ENCODE data around the gene OR2F2.

GRCh38 chr7:143914938-143915652 lies 19.9 kb upstream of the OR2F2 start:
- no peak for TF ChIP-seq CTCF (IDR thresholded peaks at IDR 0.05; ENCODE audit: insufficient read depth, low read depth, low read length)
- TF ChIP-seq EZH2 (IDR thresholded peaks at IDR 0.05; ENCODE audit: insufficient read depth, low read length), result no peak
